GM21786 (cell line): Measurements from ENCODE around the gene CTPS2.

Experiments
- ATAC-seq: cut with Tn5 transposase; IDR thresholded peaks from one replicate; pipeline ENCODE4 v1.9.1; 2021; ENCODE audit not compliant: unreplicated experiment

Gene CTPS2

DNA sequence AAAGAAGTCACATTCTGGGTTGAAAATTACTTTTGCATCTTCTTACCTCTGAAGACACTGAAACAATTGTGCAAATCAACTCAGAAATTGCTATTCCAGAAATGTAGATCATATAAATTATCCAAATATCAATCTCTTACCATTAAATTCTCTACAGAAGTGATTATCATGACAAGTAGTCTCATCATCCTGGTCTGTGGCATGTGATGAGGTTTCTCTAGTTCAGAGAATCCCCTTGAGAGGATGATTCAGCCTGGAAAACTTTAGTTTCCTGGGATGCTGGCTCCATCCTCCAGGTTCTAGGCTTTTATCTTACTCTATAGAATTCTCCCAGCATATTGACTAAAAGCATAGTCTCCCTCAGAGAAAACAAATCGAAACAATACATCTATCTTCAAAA is 138.7 kb downstream of the CTPS2 start:
- ATAC-seq, result no peak

DNA sequence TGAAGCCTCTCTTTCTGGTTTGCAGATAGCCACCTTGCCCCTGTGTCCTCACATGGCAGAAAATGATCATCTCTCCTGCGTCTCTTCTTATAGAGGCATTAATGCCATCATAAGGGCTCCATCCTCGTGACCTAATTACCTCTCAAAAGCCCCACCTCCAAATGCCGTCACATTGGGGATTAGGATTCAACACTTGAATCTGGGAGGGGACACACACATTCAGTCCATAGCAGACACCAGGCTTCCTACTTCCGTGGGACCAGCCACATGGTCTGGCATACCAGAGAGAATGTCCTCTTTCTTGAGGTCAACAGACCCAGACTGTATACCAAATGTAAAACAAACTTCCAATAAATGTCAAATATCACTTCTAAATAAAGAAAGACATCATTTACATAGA is 144.8 kb downstream of the CTPS2 start:
- ATAC-seq, result no peak

DNA sequence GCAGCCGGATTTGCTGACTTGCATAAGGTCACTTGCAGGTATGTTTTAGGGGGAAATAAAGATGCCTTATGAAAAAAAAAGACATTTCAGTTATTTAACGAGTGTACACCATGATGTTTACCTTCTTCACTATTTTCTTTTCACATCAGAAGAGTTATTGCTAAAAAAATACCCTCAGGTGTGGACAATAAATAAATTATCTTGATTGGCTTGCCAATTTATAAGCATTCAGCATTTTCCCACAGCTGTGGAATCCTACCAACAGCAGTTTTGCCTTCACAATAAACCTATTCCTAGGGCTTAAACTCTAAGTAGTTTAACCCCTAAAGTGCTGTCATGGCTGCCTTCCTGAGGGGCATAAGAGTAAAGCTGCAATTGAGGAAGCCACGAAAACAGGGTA is 145.9 kb downstream of the CTPS2 start:
- ATAC-seq, result no peak

DNA sequence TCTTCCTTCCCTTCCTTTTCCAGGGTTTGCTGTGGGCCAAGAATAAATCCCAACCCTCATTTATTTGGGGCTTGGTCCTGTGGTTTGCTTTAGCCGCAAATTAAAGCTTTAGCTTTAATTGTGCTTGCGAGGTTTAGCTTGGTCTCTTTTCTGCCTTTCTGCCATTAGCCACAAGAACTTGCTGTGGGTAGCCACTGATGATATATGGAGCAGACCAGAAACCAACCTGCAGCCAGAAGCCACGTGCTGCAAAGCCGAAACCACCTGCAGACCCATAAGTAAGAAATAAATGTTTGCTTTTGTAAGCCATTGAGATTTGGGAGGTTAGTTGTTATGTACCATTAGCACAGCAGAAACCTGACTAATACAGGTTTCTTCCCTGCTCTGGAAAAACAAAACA is 152.3 kb downstream of the CTPS2 start:
- no peak for ATAC-seq

DNA sequence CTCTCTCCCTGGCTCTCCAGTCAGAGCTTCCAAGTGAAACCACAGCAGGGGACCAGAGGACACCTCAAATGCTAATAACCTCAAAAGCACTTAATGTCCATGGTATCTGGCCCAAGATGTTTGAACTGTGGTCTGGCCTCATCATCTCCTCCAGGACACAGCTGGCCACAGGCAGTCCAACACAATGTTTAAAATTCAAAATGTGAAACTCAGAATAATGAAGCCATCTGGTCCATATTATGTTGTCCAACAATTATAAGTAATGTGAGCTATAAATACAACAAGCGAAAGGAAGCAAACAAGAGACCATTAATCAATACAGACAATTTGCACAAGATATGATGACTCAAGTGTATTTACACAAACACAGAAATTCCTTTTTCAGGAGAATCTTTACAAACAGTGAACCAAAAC is 153.3 kb downstream of the CTPS2 start:
- ATAC-seq, result no peak

DNA sequence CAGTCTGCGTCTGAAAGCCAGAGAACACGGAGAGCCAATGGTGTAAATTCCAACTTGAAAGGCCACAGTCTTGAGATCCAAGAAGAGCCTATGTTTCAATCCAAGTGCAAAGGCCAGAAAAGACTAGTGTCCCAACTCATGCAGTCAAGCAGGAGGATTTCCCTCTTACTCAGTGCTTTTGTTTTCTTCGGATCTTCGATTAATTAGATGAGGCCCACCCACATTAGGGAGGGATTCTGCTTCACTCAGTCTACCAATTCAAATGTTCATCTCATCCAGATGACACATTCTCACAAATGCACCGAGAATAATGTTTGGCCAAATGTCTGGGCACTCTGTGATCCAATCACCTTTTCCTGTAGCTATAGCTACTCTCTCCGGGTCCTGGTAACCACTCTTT is 154.0 kb downstream of the CTPS2 start:
- ATAC-seq, result no peak

DNA sequence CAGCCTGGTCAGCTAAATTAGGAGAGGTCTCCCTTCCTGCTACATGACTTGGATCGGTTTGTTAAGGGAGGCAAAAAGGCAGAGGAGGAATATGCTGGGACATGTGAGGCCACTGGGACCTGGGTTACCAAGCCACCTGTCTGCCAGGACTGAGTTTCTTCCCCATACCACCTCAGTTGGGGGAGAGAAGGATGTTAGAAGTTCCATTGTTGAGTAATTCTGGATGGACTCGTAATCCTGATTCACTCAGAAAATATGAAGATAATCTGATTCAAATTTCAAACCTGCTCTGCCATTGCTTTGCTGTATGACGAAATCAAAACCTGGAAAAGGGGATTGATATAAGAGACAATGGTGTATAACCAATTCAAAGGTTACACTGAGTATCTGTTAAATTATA is 159.9 kb downstream of the CTPS2 start:
- ATAC-seq, result no peak

GRCh38 chrX:16547644-16548043 is 164.8 kb downstream of the CTPS2 start:
- ATAC-seq, result no peak

GRCh38 chrX:16544969-16545368 is 167.5 kb downstream of the CTPS2 start:
- ATAC-seq, result no peak
